ENCODE measurements around the gene SRSF4.
"Not testable (repeated sequence)": the region's sequence is repeated elsewhere in the genome, so short reads cannot be mapped to it uniquely, and the experiment has no call there.

DNA sequence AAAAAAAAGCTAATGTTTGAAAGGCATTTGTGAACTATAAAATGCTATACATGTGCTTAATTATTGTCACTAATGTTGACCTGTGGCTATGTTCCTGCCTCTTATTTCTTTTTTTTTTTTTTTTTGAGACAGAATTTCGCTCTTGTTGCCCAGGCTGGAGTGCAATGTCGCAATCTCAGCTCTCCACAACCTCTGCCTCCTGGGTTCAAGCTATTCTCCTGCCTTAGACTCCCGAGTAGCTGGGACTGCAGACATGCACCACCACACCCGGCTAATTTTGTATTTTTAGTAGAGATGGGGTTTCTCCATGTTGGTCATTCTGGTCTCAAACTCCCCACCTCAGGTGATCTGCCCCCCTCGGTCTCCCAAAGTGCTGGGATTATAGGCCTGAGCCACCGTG, 73.7 kb downstream of the SRSF4 start:
- TF ChIP-seq, protein P1, sequence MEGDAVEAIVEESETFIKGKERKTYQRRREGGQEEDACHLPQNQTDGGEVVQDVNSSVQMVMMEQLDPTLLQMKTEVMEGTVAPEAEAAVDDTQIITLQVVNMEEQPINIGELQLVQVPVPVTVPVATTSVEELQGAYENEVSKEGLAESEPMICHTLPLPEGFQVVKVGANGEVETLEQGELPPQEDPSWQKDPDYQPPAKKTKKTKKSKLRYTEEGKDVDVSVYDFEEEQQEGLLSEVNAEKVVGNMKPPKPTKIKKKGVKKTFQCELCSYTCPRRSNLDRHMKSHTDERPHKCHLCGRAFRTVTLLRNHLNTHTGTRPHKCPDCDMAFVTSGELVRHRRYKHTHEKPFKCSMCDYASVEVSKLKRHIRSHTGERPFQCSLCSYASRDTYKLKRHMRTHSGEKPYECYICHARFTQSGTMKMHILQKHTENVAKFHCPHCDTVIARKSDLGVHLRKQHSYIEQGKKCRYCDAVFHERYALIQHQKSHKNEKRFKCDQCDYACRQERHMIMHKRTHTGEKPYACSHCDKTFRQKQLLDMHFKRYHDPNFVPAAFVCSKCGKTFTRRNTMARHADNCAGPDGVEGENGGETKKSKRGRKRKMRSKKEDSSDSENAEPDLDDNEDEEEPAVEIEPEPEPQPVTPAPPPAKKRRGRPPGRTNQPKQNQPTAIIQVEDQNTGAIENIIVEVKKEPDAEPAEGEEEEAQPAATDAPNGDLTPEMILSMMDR (conservative IDR thresholded peaks at IDR 0.05 in 1 of 2, IDR thresholded peaks at IDR 0.05 in 1 of 2; ENCODE audit: extremely low read depth in 1 of 2, insufficient read depth in 1 of 2, low read depth in 1 of 2, low read length in 2 of 2): not testable (repeated sequence)
- TF ChIP-seq EZH2 (IDR thresholded peaks at IDR 0.05; ENCODE audit: borderline replicate concordance, low read length): not testable (repeated sequence)

All from mammary epithelial cell (primary cell).